GM23338 (cell line): ENCODE data around the gene SASH3.

ENCODE experiments used
- POLR2AphosphoS5 ChIP-seq: IDR thresholded peaks from 2 replicates; pipeline ENCODE4 v1.6.1; 2016; ENCODE audit warnings: antibody characterized with exemption, low read depth
- TF ChIP-seq, protein P1 (sequence below), 2 experiments: fragments of 200-600 bp in 1 of 2; sonication (generic) in 1 of 2; conservative IDR thresholded peaks; 2 replicates each; pipeline versions ENCODE4 v1.5.1 to v1.6.1; 2016 to 2017; ENCODE audit warnings: antibody characterized with exemption in 2 of 2, low read depth in 2 of 2, mild to moderate bottlenecking in 2 of 2, moderate library complexity in 1 of 2

DNA sequence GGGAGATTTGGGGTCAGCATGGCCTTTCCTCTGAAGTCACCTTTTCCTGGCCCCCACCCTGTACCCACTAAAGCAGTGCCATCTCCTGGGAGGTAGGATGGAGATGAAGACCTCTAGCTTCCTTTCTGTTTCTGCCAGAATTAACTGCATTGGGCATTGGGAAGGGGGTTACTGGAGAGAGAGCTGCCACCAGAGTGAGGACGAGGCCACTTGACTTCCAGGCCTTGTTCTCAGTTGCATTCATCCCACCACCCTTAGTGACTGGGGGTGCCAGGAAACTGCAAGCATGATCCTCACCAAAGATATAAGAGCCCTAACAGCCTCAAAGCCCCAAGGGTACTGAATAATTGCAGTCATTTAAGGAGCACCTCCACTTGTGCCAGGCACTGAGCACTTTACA lies 15.8 kb downstream of the SASH3 start:
- no peak for TF ChIP-seq POLR2AphosphoS5
- TF ChIP-seq, protein P1, sequence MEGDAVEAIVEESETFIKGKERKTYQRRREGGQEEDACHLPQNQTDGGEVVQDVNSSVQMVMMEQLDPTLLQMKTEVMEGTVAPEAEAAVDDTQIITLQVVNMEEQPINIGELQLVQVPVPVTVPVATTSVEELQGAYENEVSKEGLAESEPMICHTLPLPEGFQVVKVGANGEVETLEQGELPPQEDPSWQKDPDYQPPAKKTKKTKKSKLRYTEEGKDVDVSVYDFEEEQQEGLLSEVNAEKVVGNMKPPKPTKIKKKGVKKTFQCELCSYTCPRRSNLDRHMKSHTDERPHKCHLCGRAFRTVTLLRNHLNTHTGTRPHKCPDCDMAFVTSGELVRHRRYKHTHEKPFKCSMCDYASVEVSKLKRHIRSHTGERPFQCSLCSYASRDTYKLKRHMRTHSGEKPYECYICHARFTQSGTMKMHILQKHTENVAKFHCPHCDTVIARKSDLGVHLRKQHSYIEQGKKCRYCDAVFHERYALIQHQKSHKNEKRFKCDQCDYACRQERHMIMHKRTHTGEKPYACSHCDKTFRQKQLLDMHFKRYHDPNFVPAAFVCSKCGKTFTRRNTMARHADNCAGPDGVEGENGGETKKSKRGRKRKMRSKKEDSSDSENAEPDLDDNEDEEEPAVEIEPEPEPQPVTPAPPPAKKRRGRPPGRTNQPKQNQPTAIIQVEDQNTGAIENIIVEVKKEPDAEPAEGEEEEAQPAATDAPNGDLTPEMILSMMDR (conservative IDR thresholded peaks at IDR 0.05; ENCODE audit: low read depth in 2 of 2): no peak
